Lower lobe of right lung (tissue), 2 donors: ENCODE results near the gene NAPSA. TPM values are rescaled to one million over a fixed set of nuclear protein-coding genes. Genes with fewer than 3 reads are reported as not detected.

Experiments
- ATAC-seq, 2 donors: fragments of 200-7000 bp; cut with Tn5 transposase; one replicate each; pipeline ENCODE4 v1.9.1; 2020 to 2022; ENCODE audit warnings: mild to moderate bottlenecking in 2 of 2, moderate library complexity in 2 of 2
- DNase-seq: peaks from one replicate; pipeline ENCODE4 v3.0.0-alpha.2; 2020
- H3K27ac ChIP-seq: fragments of 200-600 bp; one replicate; pipeline ENCODE4 v1.8.0; 2022
- H3K27me3 ChIP-seq: fragments of 200-600 bp; one replicate; pipeline ENCODE4 v1.8.0; 2022; ENCODE audit warnings: low read depth
- H3K36me3 ChIP-seq: fragments of 200-600 bp; one replicate; pipeline ENCODE4 v1.8.0; 2022; ENCODE audit warnings: mild to moderate bottlenecking
- H3K4me1 ChIP-seq: fragments of 200-600 bp; one replicate; pipeline ENCODE4 v1.8.0; 2022
- H3K4me3 ChIP-seq: fragments of 200-600 bp; one replicate; pipeline ENCODE4 v1.8.0; 2022; ENCODE audit warnings: mild to moderate bottlenecking
- H3K9me3 ChIP-seq: fragments of 200-600 bp; one replicate; pipeline ENCODE4 v1.8.0; 2022
- CTCF ChIP-seq: fragments of 200-600 bp; IDR thresholded peaks from one replicate; pipeline ENCODE4 v1.8.0; 2022; ENCODE audit warnings: antibody characterized with exemption, mild to moderate bottlenecking
- intact Hi-C: fragments of 100-400 bp; cut with DNase I; formaldehyde crosslinking; loops from one replicate; pipeline ENCODE4 v1.11.0; 2022
- total RNA-seq: library from RNA; stranded (reverse); fragmentation: NEBNext Ultra II Directional; extraction: Animal tissue kit (Norgen Biotek cat#: 25700); gene quantifications from one replicate; pipeline ENCODE4 v1.2.1, GENCODE V29; 2021
- donor health status: DM: no; HTN: yes; CAD: no; lungs with severe emphysema.

The NAPSA gene
- total RNA-seq, 1 donor from 2014 or later: 1,633 TPM

- DNase-seq (no peak), ATAC-seq (no peak)
- Histone ChIP-seq H3K27ac (peak overlapping the region; percentile 79), H3K9me3 (no peaks in the 10 kb centered on the region), H3K4me3 (peak overlapping the region; percentile 68), H3K4me1 (peaks cover 42% of the 10 kb centered on the region), H3K27me3 (no peaks in the 10 kb centered on the region), H3K36me3 (peaks cover 49% of the 10 kb centered on the region)
- intact Hi-C loops: no loop called here
- no peak for TF ChIP-seq CTCF
Observed at GRCh38 chr19:50383001-50383851, 17.8 kb upstream of the NAPSA start.

- Histone ChIP-seq H3K27me3 (no peaks in the 10 kb centered on the region), H3K36me3 (peaks cover 60% of the 10 kb centered on the region), H3K9me3 (no peaks in the 10 kb centered on the region), H3K4me3 (no peak overlapping the region), H3K4me1 (peaks cover 46% of the 10 kb centered on the region), H3K27ac (no peak overlapping the region)
- no peak for ATAC-seq
- intact Hi-C loops: no loop called here
- DNase-seq: no peak
- no peak for TF ChIP-seq CTCF
Observed at GRCh38 chr19:50381881-50382729, 16.7 kb upstream of the NAPSA start.

GRCh38 chr19:50380751-50381151, 15.3 kb upstream of the NAPSA start:
- DNase-seq (peak; percentile 57), ATAC-seq (no peak)
- H3K4me3 ChIP-seq: no peak overlapping the region
- intact Hi-C loops: no loop called here
- peaks cover 60% of the 10 kb centered on the region for H3K36me3 ChIP-seq
- H3K4me1 ChIP-seq: peaks cover 40% of the 10 kb centered on the region
- H3K9me3 ChIP-seq: no peaks in the 10 kb centered on the region
- no peak for TF ChIP-seq CTCF
- H3K27me3 ChIP-seq: no peaks in the 10 kb centered on the region
- H3K27ac ChIP-seq: no peak overlapping the region

- no peaks in the 10 kb centered on the region for H3K27me3 ChIP-seq
- H3K9me3 ChIP-seq: no peaks in the 10 kb centered on the region
- no peak for TF ChIP-seq CTCF
- intact Hi-C loops: no loop called here
- no peak overlapping the region for H3K27ac ChIP-seq
- peaks cover 60% of the 10 kb centered on the region for H3K36me3 ChIP-seq
- no peak overlapping the region for H3K4me3 ChIP-seq
- ATAC-seq (no peak), DNase-seq (no peak)
- H3K4me1 ChIP-seq: peaks cover 40% of the 10 kb centered on the region
Observed at GRCh38 chr19:50380137-50380536, 14.7 kb upstream of the NAPSA start.

GRCh38 chr19:50379602-50380001, 14.2 kb upstream of the NAPSA start:
- peaks cover 60% of the 10 kb centered on the region for H3K36me3 ChIP-seq
- no peak overlapping the region for H3K27ac ChIP-seq
- intact Hi-C loops: no loop called here
- no peak for TF ChIP-seq CTCF
- H3K27me3 ChIP-seq: no peaks in the 10 kb centered on the region
- H3K4me3 ChIP-seq: no peak overlapping the region
- ATAC-seq (no peak), DNase-seq (no peak)
- H3K9me3 ChIP-seq: no peaks in the 10 kb centered on the region
- H3K4me1 ChIP-seq: peaks cover 35% of the 10 kb centered on the region
